GM18526 (cell line): ENCODE measurements around the gene EMCN.

Experiments used
- POLR2A ChIP-seq: IDR thresholded peaks from 3 replicates; pipeline ENCODE4 v1.6.1; 2011; ENCODE audit not compliant: insufficient read length; ENCODE audit errors: extremely low read depth

Gene EMCN

GRCh38 chr4:100504086-100504874, 13.5 kb downstream of the EMCN start:
- no peak for TF ChIP-seq POLR2A

DNA sequence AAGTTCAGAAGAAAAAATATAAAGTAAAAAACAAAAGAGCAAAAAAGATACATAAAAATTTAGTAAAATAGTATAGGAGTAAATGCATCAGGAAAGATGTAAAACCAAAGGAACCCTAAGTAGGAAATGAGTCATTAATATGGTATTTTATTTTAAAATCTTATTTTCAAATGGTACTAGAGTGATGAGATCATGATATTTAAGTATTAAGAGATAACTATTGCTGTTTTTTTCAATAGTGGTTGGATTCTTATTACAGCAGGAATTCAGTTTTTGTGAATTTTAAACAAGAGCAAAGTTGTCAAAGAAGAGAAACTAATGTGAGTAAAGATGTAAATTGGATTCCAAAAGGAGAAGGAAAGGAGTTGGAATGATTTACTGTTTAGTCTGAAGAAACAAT, 20.0 kb downstream of the EMCN start:
- TF ChIP-seq POLR2A: no peak

DNA sequence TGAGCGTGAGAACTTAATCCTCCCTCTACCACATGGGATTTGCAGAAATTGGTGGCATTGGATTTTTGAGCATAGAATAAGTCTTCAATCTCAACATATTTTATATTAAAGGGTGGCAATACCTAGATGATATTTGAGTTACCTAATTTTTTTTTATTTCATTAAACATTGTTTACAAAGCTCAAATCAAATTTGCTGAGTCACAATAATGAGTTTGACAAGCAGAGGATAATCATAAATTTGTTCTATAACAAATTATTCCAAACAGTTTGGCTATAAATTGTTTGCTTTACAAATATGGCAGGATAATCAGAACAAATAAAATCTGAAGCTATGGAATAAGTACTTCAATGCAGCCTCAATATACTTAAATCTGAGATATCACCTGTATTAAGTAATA, 22.7 kb downstream of the EMCN start:
- no peak for TF ChIP-seq POLR2A

DNA sequence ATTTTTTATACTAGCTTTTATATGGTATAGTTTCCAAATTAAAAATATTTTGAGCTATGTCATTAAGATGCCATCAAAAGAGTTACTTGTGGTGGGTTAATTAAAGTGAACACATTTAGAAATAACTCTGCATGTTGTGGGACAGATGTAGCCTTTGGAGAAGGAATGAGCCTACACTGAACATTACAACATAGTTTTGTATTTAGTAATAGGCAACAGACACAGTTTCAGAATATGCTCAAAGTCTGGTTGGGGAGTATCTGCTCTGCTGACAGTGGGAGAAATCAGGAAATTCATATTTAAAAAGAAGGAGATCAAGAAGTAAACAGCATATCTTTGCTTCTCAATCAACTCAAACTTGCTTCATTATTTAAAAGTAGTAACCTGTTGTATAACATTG, 23.7 kb downstream of the EMCN start:
- TF ChIP-seq POLR2A: no peak

DNA sequence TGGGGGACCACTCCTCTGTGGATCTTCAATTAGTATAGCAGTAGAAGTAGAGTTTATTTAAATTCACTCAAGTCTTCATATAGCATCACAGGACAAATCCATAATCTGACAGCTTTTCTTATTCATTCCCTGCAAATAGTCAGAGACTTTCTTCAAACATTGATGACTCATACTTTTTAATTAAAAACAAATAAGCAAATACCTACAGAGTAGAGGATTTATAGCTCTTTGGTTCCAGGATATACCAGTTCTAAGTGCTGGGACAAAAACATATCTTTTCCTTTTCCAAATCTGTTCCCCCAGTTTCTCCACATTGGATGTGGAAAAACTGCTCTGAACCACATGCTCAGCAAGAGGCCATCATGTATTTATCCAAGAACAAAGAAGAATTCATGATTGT, 24.1 kb downstream of the EMCN start:
- no peak for TF ChIP-seq POLR2A

DNA sequence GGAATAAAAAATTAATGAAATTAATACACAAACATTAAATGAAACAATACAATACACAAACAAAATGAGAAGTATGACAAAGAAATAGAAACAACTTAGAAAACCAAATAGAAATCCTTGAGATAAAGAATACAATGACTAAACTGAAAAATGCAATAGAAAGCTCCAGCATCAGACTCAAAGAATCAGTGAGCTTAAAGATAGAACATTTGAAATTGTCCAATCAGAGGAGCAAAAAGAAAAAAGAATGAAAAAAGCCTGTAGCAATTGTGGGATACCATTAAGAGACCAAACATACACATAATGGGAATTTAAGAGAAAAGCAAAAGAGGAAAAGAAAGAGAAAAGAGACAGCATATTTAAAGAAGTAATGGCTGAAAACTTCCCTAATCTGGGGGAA, 25.7 kb downstream of the EMCN start:
- no peak for TF ChIP-seq POLR2A

GRCh38 chr4:100489305-100489704, 28.5 kb downstream of the EMCN start:
- TF ChIP-seq POLR2A: no peak

DNA sequence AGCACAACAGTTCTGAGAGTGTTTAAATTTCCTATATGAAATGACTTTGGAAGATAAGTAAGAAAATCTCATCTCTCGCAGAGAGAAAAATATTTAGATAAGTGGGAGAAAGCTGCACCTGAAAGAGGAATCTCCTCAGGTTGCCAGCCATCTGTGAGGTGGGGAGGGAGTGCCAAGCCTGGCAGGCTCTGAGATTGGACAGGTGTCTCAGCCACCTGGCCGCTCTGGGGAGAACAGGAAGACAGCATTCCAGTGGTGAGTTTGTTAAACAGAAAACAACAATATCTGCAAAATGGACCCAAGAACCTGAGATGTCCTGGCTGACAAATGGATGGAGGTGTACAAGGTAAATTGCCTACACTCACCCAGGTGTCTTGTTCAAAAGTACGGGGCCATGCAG, 31.3 kb downstream of the EMCN start:
- no peak for TF ChIP-seq POLR2A

- TF ChIP-seq POLR2A: no peak
Measured at GRCh38 chr4:100483796-100484195, 34.0 kb downstream of the EMCN start.

- TF ChIP-seq POLR2A: no peak
Measured at GRCh38 chr4:100479971-100480370, 37.9 kb downstream of the EMCN start.

GRCh38 chr4:100469555-100469954, 48.3 kb downstream of the EMCN start:
- TF ChIP-seq POLR2A: no peak

- no peak for TF ChIP-seq POLR2A
Measured at GRCh38 chr4:100466501-100466900, 51.3 kb downstream of the EMCN start.

DNA sequence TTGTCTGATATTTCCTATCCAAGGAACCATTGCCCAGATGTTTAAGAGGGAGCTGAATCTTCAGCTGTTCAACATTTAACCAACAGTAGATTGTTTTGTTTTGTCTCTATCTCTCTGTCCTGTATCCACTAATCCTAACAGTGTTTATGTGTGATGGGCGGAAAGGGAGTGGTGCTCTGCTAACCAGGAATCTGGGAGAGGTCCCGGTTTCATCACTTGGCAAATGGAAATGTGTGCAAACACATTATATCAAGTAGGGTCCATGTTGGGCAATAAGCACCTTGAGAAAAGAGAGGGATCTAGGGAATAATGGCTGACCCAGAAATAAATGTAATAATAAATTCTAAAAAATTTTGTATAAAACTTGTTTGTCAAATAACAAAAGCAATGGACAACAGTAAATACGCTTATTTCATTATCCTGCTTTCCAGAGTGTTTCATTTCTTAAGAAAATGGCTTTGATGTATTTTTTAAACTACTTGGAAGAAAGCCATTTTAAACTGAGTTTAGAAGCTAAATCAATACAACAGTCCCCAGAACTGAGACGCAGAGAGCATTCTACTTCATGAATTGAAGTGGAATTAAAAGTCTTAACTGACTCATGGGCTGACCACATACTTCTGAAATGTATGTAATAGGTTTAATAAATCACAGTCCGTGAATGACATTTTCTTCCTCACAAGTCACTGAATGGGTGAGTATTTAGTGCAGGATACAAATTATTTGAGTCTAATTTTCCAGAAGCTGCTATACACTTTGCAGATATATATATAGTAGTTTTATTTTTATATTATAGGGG, 55.8 kb downstream of the EMCN start:
- TF ChIP-seq POLR2A: no peak

DNA sequence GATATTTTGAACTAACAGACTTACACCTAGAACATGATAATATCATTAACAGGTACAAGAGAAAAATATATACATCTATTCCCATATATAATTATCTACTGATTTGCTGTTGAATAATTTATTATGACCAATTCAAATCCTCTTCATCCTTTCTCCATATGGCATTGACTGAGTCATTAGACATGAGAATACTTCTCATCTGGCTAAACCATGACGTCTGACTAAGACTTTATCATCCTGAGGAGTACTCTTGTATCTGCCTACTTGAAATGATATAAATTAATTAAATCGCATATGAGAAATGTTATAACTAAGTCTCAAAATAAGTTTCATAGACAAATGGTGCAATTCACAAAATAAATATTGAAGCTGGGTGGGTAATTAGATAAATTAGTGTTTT, 67.4 kb downstream of the EMCN start:
- no peak for TF ChIP-seq POLR2A

DNA sequence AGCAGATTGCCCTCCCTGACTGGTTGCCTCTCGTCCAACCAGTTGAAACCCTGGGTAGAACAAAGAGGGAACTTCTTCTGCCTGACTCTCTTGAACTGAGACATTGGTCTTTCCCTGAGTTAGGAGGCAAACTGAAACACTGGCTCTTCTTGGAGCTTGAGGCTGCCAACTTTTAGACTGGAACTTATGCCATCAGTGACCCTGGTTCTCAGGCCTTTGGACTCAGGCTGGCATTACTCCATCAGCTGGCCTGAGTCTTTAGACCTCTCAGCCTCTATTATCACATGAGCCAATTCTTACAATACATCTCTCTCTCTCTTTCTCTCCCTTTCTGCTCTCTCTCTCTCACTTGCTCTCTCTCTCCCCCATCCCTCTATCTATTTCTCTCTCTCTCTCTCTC, 86.4 kb downstream of the EMCN start:
- TF ChIP-seq POLR2A: no peak

DNA sequence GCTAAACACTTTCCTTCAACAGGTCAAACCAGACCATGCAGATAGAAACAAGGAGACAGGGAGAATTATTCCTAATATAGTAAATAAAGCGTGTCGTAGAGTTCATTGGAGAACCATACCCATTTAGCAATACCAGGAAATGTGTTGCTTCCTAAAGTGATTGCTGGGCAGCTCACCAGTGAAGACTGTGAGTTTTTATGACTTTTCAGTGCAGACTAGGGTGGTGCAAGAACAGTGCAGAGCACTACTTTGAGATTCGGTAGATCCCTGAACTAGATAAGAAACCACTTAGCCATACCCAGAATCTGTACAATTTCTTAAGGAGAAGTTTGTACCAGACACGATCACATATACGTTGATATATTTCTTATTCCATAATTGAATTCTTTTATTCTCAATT, 87.4 kb downstream of the EMCN start:
- TF ChIP-seq POLR2A: no peak

DNA sequence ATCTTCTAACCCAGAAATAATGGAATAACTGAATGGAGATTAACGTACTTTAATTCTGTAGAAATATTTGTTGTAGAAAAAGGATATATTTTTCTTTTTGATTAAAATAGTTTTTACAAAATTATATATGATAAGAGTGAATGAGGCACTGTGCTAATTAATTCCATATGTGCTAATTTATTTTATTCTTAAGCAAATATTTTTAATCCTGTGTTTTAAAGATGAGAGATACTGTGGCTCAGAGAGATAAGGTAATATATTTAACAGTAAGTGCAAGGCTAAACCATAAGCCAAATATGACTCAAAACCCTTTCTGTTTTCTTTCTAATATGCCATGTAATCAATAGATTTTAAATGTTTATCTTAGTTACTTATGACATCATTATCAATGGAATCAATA, 88.2 kb downstream of the EMCN start:
- TF ChIP-seq POLR2A: no peak

DNA sequence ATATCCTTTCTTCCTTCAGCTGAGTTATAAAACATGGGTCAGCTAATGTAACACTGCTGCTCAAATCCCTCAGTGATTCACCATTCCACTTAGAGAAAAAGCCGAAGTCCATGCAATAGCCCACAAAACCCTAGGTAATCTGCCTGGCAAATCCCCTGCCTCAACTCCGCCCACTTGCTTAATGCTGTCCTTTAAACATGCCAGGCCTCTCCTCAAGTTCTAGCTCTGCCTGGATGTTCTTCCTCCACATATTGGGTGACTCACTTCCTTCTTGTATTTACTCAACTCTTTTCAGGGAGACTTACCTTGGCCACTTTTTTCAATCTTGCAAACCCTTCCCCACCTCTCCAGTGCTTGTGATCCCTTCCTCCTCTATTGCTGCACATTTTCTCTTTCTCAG, 89.8 kb downstream of the EMCN start:
- TF ChIP-seq POLR2A: no peak
